ENCODE measurements around the gene DOC2B.
"Not testable (repeated sequence)": the region's sequence is repeated elsewhere in the genome, so short reads cannot be mapped to it uniquely, and the experiment has no call there.

GRCh38 chr17:215563-216478, 34.4 kb upstream of the DOC2B start:
- TF ChIP-seq, protein P1, sequence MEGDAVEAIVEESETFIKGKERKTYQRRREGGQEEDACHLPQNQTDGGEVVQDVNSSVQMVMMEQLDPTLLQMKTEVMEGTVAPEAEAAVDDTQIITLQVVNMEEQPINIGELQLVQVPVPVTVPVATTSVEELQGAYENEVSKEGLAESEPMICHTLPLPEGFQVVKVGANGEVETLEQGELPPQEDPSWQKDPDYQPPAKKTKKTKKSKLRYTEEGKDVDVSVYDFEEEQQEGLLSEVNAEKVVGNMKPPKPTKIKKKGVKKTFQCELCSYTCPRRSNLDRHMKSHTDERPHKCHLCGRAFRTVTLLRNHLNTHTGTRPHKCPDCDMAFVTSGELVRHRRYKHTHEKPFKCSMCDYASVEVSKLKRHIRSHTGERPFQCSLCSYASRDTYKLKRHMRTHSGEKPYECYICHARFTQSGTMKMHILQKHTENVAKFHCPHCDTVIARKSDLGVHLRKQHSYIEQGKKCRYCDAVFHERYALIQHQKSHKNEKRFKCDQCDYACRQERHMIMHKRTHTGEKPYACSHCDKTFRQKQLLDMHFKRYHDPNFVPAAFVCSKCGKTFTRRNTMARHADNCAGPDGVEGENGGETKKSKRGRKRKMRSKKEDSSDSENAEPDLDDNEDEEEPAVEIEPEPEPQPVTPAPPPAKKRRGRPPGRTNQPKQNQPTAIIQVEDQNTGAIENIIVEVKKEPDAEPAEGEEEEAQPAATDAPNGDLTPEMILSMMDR (conservative IDR thresholded peaks at IDR 0.05; ENCODE audit: low read length) = not testable (repeated sequence)
- not testable (repeated sequence) for TF ChIP-seq EZH2phosphoT487 (IDR thresholded peaks at IDR 0.05; ENCODE audit: borderline replicate concordance, low read depth, low read length)
